Measurements from ENCODE around the gene PRR5L. TPM values are rescaled to one million over a fixed set of nuclear protein-coding genes. Genes with fewer than 3 reads are reported as not detected.

PRR5L gene
- total and polyA plus RNA-seq, 2 donors (not counting 1 experiment from before 2014, with no cell fraction given): 4.0 to 5.9 TPM

- ChIA-PET POLR2A (no interaction called here), CTCF (interaction anchor here (0.8 to 4.1 kb wide), 5 partner anchors 10 to 649 kb away, joined by 3 to 20 read pairs (median 14); partner anchors contain the start of gene FJX1)
- Mint-ChIP-seq H3K27ac (no peak overlapping the region), H3K4me3 (no peak overlapping the region), H3K4me1 (no peaks in the 10 kb centered on the region), H3K27me3 (peaks cover 20% of the 10 kb centered on the region), H3K9me3 (ENCODE audit: insufficient read depth) (no peaks in the 10 kb centered on the region)
- Histone ChIP-seq H3K36me3 (replicated peaks in 1 of 2; ENCODE audit: control extremely low read depth in 1 of 2, control insufficient read depth in 1 of 2, extremely low read depth in 1 of 2, insufficient read depth in 2 of 2, low read length in 1 of 2) (no peaks in the 10 kb centered on the region), H3K9ac (ENCODE audit: low read length) (no peak overlapping the region), H2AFZ (ENCODE audit: insufficient read depth, low read depth, low read length, poor library complexity, severe bottlenecking) (no peak overlapping the region), H3K4me3 (ENCODE audit: control extremely low read depth in 1 of 5, extremely low read depth in 1 of 5, insufficient read depth in 1 of 5, low read depth in 2 of 5, low read length in 4 of 5) (no peak overlapping the region), H4K20me1 (ENCODE audit: control insufficient read depth, insufficient read depth, low read length, poor library complexity, severe bottlenecking) (no peaks in the 10 kb centered on the region), H3K4me2 (replicated peaks; ENCODE audit: low read depth, low read length, poor library complexity, severe bottlenecking) (no peak overlapping the region), H3K27ac (ENCODE audit: low read length in 2 of 2) (no peak overlapping the region), H3K27me3 (replicated peaks in 1 of 4; ENCODE audit: control extremely low read depth in 1 of 4, control insufficient read depth in 3 of 4, insufficient read depth in 4 of 4, low read length in 3 of 4) (peaks cover 0 to 6% (median 1%) of the 10 kb centered on the region in 4 experiments), H3K9me3 (ENCODE audit: control extremely low read depth in 1 of 3, control insufficient read depth in 2 of 3, insufficient read depth in 1 of 3, low read length in 2 of 3) (no peaks in the 10 kb centered on the region), H3K4me1 (ENCODE audit: control insufficient read depth in 2 of 2, insufficient read depth in 2 of 2, low read length in 2 of 2) (no peaks in the 10 kb centered on the region), H3K79me2 (ENCODE audit: control insufficient read depth, insufficient read depth, low read length) (no peaks in the 10 kb centered on the region)
- no peak for DNase-seq
- intact Hi-C loops (cut with micrococcal nuclease): no loop called here
- 75% methylated on average over 9 of the region's 9 CpGs for WGBS (ENCODE audit: insufficient coverage)
- no peak for ATAC-seq (ENCODE audit: low read depth)
- TF ChIP-seq CTCF (IDR thresholded peaks at IDR 0.05) (no peak), EZH2 (IDR thresholded peaks at IDR 0.05; ENCODE audit: borderline replicate concordance, insufficient read depth, low read depth, low read length, poor library complexity, severe bottlenecking) (no peak)
Observed at GRCh38 chr11:36264011-36264972, 31.8 kb upstream of the PRR5L start.

GRCh38 chr11:36264973-36265344 is 31.1 kb upstream of the PRR5L start:
- H3K27me3 ChIP-seq (replicated peaks in 1 of 4; ENCODE audit: control extremely low read depth in 1 of 4, control insufficient read depth in 3 of 4, insufficient read depth in 4 of 4, low read length in 3 of 4): peaks cover 0 to 4% (median 1%) of the 10 kb centered on the region in 4 experiments
- ChIA-PET CTCF (interaction anchor here (1.0 to 6.1 kb wide), 6 partner anchors 11 to 652 kb away, joined by 3 to 109 read pairs (median 16); partner anchors contain the start of gene FJX1), POLR2A (no interaction called here)
- WGBS (ENCODE audit: insufficient coverage): 89% methylated on average over 5 of the region's 5 CpGs
- no peaks in the 10 kb centered on the region for H3K9me3 Mint-ChIP-seq (ENCODE audit: insufficient read depth)
- no peak for ATAC-seq (ENCODE audit: low read depth)
- H2AFZ ChIP-seq (ENCODE audit: insufficient read depth, low read depth, low read length, poor library complexity, severe bottlenecking): no peak overlapping the region
- H3K9me3 ChIP-seq (ENCODE audit: control extremely low read depth in 1 of 3, control insufficient read depth in 2 of 3, insufficient read depth in 1 of 3, low read length in 2 of 3): no peaks in the 10 kb centered on the region
- no peaks in the 10 kb centered on the region for H3K79me2 ChIP-seq (ENCODE audit: control insufficient read depth, insufficient read depth, low read length)
- no peaks in the 10 kb centered on the region for H3K4me1 Mint-ChIP-seq
- H3K27ac Mint-ChIP-seq: no peak overlapping the region
- H3K27me3 Mint-ChIP-seq: peaks cover 18% of the 10 kb centered on the region
- peaks cover 0 to 4% of the 10 kb centered on the region in 2 experiments for H3K36me3 ChIP-seq (replicated peaks in 1 of 2; ENCODE audit: control extremely low read depth in 1 of 2, control insufficient read depth in 1 of 2, extremely low read depth in 1 of 2, insufficient read depth in 2 of 2, low read length in 1 of 2)
- H3K27ac ChIP-seq (ENCODE audit: low read length in 2 of 2): no peak overlapping the region
- H3K4me2 ChIP-seq (replicated peaks; ENCODE audit: low read depth, low read length, poor library complexity, severe bottlenecking): no peak overlapping the region
- H4K20me1 ChIP-seq (ENCODE audit: control insufficient read depth, insufficient read depth, low read length, poor library complexity, severe bottlenecking): no peaks in the 10 kb centered on the region
- TF ChIP-seq EZH2 (IDR thresholded peaks at IDR 0.05; ENCODE audit: borderline replicate concordance, insufficient read depth, low read depth, low read length, poor library complexity, severe bottlenecking) (no peak), CTCF (IDR thresholded peaks at IDR 0.05) (no peak)
- H3K4me1 ChIP-seq (ENCODE audit: control insufficient read depth in 2 of 2, insufficient read depth in 2 of 2, low read length in 2 of 2): no peaks in the 10 kb centered on the region
- H3K4me3 ChIP-seq (ENCODE audit: control extremely low read depth in 1 of 5, extremely low read depth in 1 of 5, insufficient read depth in 1 of 5, low read depth in 2 of 5, low read length in 4 of 5): no peak overlapping the region
- no peak for DNase-seq
- no peak overlapping the region for H3K4me3 Mint-ChIP-seq
- no peak overlapping the region for H3K9ac ChIP-seq (ENCODE audit: low read length)
- intact Hi-C loops (cut with micrococcal nuclease): loop anchor here (5.0 kb wide), 2 partner anchors 443 to 778 kb away; no protein-coding TSS in a partner anchor
